Retinal pigment epithelial cell (primary cell): ENCODE data around the gene EFNA3.

Experiments
- DNase-seq: peaks from one replicate; pipeline ENCODE4 v3.0.0-alpha.2; 2010; ENCODE audit warnings: low read depth
- H3K4me3 ChIP-seq: 2 replicates; pipeline ENCODE4 v1.5.1; 2011; ENCODE audit warnings: mild to moderate bottlenecking, low read length, control low read depth, moderate library complexity
- TF ChIP-seq, protein P1 (sequence below): conservative IDR thresholded peaks from 2 replicates; pipeline ENCODE4 v1.5.1; 2011; ENCODE audit warnings: low read depth, low read length, control low read depth, inconsistent platforms

Gene EFNA3

DNA sequence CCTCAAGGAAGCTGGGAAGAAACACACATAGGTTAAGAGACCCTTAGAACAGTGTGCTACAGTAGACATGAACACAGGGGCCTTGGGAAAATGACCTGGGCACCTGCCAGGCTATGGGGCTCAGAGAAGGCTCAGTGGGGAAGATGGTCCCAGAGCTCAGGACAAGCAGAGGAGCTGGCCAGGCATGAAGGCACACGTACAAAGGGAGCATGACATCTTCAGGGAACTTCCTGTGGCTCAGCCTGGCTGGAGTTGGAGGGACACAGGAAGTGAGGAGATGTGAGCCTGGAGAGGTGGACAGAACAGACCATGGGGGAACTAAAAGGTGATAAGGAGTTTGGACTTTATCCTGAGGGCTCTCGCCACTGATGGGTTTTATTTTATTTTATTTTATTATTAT is 53.2 kb downstream of the EFNA3 start:
- H3K4me3 ChIP-seq: no peak overlapping the region

DNA sequence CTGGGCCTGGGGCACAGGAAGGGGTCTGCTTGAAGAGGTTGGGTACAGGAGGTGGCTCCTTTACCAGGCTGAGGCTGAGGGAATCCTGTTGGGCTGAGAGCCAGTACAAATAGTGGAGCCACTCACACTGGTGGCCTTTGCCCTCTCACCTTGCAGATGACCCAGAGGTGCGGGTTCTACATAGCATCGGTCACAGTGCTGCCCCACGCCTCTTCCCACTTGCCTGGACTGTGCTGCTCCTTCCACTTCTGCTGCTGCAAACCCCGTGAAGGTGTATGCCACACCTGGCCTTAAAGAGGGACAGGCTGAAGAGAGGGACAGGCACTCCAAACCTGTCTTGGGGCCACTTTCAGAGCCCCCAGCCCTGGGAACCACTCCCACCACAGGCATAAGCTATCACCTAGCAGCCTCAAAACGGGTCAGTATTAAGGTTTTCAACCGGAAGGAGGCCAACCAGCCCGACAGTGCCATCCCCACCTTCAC is 55.2 kb downstream of the EFNA3 start:
- no peak for DNase-seq
- H3K4me3 ChIP-seq: no peak overlapping the region
- TF ChIP-seq, protein P1, sequence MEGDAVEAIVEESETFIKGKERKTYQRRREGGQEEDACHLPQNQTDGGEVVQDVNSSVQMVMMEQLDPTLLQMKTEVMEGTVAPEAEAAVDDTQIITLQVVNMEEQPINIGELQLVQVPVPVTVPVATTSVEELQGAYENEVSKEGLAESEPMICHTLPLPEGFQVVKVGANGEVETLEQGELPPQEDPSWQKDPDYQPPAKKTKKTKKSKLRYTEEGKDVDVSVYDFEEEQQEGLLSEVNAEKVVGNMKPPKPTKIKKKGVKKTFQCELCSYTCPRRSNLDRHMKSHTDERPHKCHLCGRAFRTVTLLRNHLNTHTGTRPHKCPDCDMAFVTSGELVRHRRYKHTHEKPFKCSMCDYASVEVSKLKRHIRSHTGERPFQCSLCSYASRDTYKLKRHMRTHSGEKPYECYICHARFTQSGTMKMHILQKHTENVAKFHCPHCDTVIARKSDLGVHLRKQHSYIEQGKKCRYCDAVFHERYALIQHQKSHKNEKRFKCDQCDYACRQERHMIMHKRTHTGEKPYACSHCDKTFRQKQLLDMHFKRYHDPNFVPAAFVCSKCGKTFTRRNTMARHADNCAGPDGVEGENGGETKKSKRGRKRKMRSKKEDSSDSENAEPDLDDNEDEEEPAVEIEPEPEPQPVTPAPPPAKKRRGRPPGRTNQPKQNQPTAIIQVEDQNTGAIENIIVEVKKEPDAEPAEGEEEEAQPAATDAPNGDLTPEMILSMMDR: no peak

More for the DNA sequence above, 53.2 kb downstream of the EFNA3 start:
- no peak for DNase-seq
- TF ChIP-seq, protein P1: no peak

DNA sequence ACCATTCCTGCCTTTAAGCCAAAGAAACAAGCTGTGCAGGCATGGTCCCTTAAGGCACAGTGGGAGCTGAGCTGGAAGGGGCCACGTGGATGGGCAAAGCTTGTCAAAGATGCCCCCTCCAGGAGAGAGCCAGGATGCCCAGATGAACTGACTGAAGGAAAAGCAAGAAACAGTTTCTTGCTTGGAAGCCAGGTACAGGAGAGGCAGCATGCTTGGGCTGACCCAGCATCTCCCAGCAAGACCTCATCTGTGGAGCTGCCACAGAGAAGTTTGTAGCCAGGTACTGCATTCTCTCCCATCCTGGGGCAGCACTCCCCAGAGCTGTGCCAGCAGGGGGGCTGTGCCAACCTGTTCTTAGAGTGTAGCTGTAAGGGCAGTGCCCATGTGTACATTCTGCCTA is 55.7 kb downstream of the EFNA3 start:
- DNase-seq: no peak

DNA sequence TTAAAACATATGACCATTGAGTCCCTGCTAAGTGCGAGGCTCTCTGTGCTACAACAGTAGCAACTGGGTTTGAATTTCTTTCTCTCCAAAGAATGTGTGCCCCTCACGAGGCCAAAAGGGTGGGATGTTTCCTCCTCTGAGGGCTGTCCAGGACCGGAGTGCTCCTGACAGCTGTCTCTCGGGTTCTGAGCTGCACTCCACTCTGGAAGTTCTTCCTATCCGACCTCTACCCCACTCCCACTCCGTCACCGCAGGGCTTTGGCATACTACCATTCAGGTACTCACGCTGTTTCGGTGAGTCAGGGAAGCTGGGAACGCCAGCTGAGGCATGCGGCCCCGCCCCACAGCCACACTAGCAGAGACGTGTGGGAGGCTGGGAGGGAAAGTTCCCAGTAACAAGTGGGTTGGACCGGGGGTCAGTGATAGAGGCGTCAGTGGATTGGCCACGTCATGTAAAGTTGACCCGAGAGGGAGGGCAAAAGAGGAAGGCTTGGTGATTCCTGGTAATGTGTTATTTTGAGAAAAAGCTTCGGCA is 56.3 kb downstream of the EFNA3 start:
- peak; percentile 91 for DNase-seq
- H3K4me3 ChIP-seq: peak overlapping the region; percentile 85
- TF ChIP-seq, protein P1: no peak

More for the DNA sequence above, 55.7 kb downstream of the EFNA3 start:
- TF ChIP-seq, protein P1: no peak
- no peak overlapping the region for H3K4me3 ChIP-seq

DNA sequence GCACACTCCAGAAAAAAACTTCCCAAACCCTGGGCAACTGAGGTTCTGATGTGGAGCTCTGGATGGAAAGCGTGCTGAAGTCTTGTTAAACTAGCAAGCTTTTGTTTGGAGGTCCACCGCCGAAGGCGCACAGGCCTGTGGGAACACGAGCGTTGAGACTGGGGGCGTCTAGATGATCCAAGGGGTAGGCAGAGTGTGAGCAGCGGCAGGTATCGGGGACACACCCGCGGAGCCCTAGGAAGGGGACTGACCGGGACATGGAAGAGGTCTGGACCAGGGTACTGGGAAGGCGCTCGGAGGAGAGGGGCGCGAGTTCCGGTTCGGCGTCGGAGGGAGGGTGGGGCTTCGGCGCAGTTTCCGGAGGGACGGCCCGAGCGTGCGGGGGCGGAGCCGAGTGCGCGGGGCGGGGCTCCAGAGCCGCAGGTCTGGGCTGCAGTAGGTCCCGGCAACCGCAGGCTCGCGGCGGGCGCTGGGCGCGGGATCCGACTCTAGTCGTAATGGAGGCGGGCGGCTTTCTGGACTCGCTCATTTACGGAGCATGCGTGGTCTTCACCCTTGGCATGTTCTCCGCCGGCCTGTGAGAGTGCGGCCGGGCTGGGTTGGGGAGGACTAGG is 56.9 kb downstream of the EFNA3 start, which contains the start of gene SLC50A1:
TSS of gene SLC50A1 (plus strand) at position 438 of the 614 bp plus-strand sequence. CDS start at position 498, 60 bp downstream.
- DNase-seq: peak; percentile 77
- TF ChIP-seq, protein P1: no peak
- peak within 1 kb of the TSS; percentile 85 for H3K4me3 ChIP-seq

DNA sequence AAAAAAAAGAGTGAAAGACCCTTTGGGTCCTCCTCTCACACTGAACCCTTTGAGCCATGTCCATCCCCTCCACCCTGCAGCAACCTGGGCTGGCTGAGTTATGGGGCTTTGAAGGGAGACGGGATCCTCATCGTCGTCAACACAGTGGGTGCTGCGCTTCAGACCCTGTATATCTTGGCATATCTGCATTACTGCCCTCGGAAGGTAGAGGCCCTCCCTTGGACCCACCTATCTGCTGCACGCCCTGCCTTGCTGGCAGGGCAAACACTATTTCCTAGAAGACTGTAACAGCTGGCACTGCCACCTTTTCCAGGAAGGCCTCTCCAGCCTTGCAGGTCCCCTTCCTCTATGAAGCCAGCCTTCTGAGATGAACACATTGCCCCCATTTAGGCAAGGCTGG is 58.1 kb downstream of the EFNA3 start:
- TF ChIP-seq, protein P1: no peak
- peak overlapping the region; percentile 37 for H3K4me3 ChIP-seq
- DNase-seq: no peak
